K562 (cell line): ENCODE data around the gene PAF1. TPM values are rescaled to one million over a fixed set of nuclear protein-coding genes. Genes with fewer than 3 reads are reported as not detected.

Source experiments
- HSF4 ChIP-seq: fragments of 250-450 bp; sonication (Bioruptor Pico); IDR thresholded peaks from 2 replicates; pipeline ENCODE4 v2.1.2; 2022; ENCODE audit warnings: mild to moderate bottlenecking, moderate library complexity, borderline replicate concordance
- MBD2 ChIP-seq: sonication (generic); IDR thresholded peaks from 2 replicates; pipeline ENCODE4 v1.6.1; 2016; ENCODE audit warnings: low read depth, borderline replicate concordance
- MEF2D ChIP-seq: conservative IDR thresholded peaks from 2 replicates; pipeline ENCODE4 v1.6.1; 2016; ENCODE audit warnings: low read depth, missing genetic modification characterization, missing compliant biosample characterization
- NCOA2 ChIP-seq, 2 experiments: fragments of 450-650 bp; IDR thresholded peaks; 2 replicates each; pipeline ENCODE4 v1.6.1; 2018; ENCODE audit warnings: mild to moderate bottlenecking in 2 of 2, moderate library complexity in 1 of 2; ENCODE audit not compliant: partially characterized antibody in 2 of 2
- PTRF ChIP-seq: fragments of 450-650 bp; IDR thresholded peaks from 2 replicates; pipeline ENCODE4 v1.6.1; 2016; ENCODE audit warnings: mild to moderate bottlenecking, missing genetic modification characterization, missing compliant biosample characterization
- RBBP5 ChIP-seq: fragments of 200-600 bp; sonication (generic); IDR thresholded peaks from 2 replicates; pipeline ENCODE4 v1.6.1; 2012; ENCODE audit warnings: borderline replicate concordance, mild to moderate bottlenecking, low read length, control low read depth, inconsistent platforms; ENCODE audit not compliant: insufficient read depth, poor library complexity, severe bottlenecking
- SIRT6 ChIP-seq: IDR thresholded peaks from one replicate; pipeline ENCODE4 v1.6.1; 2012; ENCODE audit warnings: low read depth, mild to moderate bottlenecking, control low read depth, inconsistent platforms, low read length, moderate library complexity
- TCF7L2 ChIP-seq: fragments of 150-350 bp; IDR thresholded peaks from 2 replicates; pipeline ENCODE4 v1.6.1; 2016; ENCODE audit warnings: low read depth, mild to moderate bottlenecking, low read length, moderate library complexity
- ZNF785 ChIP-seq: fragments of 250-450 bp; sonication (Bioruptor Pico); IDR thresholded peaks from 2 replicates; pipeline ENCODE4 v1.4.0; 2020; ENCODE audit warnings: mild to moderate bottlenecking
- polyA plus RNA-seq, 8 experiments: library from polyadenylated mRNA; depleted of rRNA in 4 of 8; stranded (reverse) in 5 of 8; unstranded in 3 of 8; fragments of >200 nt; fragmentation: Nextera tagmentation in 2 of 8; fragmentation: Illumina TruSeq in 1 of 8; extraction: Ambion mirVana in 2 of 8; extraction: Trizol in 1 of 8; gene quantifications; 2 replicates each; pipeline versions ENCODE4 v1.2.1 to v1.2.3, GENCODE V29; 2011 to 2014; ENCODE audit warnings: inconsistent platforms in 1 of 8, missing spikeins in 1 of 8
- total RNA-seq, 7 experiments: library from RNA; depleted of rRNA in 6 of 7; stranded (reverse); fragments of >200 nt in 6 of 7; fragmentation: Illumina TruSeq in 2 of 7; extraction: Trizol in 2 of 7; gene quantifications; 2 replicates each; pipeline versions ENCODE4 v1.2.1 to v1.2.3, GENCODE V29; 2011 to 2021; ENCODE audit warnings: low replicate concordance in 1 of 7
- TF ChIP-seq, protein P1 (sequence below): fragments of 250-450 bp; sonication (Bioruptor Pico); IDR thresholded peaks from 2 replicates; pipeline ENCODE4 v1.8.0; 2022; ENCODE audit warnings: moderate library complexity, mild to moderate bottlenecking, inconsistent platforms
- TF ChIP-seq, protein P2 (sequence below): fragments of 450-650 bp; IDR thresholded peaks from 2 replicates; pipeline ENCODE4 v1.6.1; 2016; ENCODE audit warnings: mild to moderate bottlenecking
- TF ChIP-seq, protein P3 (sequence below): sonication (generic); formaldehyde crosslinking; IDR thresholded peaks from 2 replicates; pipeline ENCODE4 v1.8.0; 2022; ENCODE audit warnings: mild to moderate bottlenecking, missing genetic modification reagents
- TF ChIP-seq, protein P4 (sequence below), 2 experiments: fragments of 150-350 bp in 1 of 2; IDR thresholded peaks; 2 replicates each; pipeline ENCODE4 v1.6.1; 2012 to 2016; ENCODE audit warnings: low read depth in 2 of 2, low read length in 2 of 2, mild to moderate bottlenecking in 1 of 2, moderate library complexity in 1 of 2

The PAF1 gene
- total and polyA plus RNA-seq, 9 of the 15 experiments (the other 6 are each of a cell fraction or from before 2014, with no cell fraction given): 1.5 to 45.0 (median 33.8) TPM

DNA sequence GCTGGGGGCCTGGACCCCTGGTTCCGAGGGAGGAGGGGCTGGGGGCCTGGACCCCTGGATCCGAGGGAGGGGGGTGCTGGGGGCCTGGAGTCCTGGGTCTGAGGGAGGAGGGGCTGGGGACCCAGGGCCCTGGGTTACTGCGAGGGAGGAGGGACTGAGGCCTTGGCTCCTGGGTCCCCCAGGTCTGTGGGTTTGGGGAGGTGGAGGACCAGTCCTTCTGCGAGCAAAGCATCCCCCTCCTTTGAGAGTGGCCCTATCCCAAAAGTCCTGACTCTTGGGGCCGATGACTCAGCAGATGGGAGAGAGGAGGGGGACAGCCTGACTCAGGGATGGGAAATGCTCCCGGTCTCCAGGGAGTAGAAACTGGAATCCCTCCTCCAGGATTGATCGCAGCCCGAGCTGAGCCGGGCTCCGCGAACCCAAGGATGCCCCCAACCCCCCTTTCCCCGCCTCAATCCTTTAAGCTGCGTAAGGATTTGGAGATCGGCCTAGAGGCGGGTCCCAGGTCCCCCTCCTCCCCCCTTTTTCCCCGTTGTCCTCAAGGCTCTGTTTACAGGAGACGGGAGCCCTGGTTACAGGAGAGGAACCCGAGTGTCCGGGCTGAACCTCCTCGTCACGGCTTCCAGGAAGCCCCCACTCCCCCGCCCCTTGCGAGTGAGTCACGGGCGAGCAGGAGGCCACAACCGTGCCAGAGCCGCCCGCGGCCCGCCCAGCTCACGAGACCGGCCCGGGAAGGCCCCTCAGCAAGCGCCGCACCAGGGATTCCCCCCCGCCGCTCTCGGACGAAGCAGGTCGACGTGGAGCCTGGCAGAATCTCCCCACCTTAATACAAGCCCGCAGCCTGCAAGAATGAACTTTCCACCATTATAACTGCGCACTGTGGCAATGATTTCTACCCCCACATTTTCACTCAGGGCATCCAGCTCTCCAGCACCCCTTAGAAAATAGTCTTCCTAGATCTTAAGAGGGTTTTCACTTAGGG lies 12.7 kb upstream of the PAF1 start (continued):
- TF ChIP-seq ZNF785 (CRISPR knock-in tag) (no peak), HSF4 (no peak), NCOA2 (IDR thresholded peaks at IDR 0.05; ENCODE audit: partially characterized antibody in 2 of 2) (no peak), RBBP5 (no peak), MBD2 (peak; percentile 61; the same call in 1 of the 2 replicates), TCF7L2 (no peak), SIRT6 (no peak), PTRF (tag) (no peak), MEF2D (no peak)
- TF ChIP-seq, protein P1, sequence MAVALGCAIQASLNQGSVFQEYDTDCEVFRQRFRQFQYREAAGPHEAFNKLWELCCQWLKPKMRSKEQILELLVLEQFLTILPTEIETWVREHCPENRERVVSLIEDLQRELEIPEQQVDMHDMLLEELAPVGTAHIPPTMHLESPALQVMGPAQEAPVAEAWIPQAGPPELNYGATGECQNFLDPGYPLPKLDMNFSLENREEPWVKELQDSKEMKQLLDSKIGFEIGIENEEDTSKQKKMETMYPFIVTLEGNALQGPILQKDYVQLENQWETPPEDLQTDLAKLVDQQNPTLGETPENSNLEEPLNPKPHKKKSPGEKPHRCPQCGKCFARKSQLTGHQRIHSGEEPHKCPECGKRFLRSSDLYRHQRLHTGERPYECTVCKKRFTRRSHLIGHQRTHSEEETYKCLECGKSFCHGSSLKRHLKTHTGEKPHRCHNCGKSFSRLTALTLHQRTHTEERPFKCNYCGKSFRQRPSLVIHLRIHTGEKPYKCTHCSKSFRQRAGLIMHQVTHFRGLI: no peak
- TF ChIP-seq, protein P2, sequence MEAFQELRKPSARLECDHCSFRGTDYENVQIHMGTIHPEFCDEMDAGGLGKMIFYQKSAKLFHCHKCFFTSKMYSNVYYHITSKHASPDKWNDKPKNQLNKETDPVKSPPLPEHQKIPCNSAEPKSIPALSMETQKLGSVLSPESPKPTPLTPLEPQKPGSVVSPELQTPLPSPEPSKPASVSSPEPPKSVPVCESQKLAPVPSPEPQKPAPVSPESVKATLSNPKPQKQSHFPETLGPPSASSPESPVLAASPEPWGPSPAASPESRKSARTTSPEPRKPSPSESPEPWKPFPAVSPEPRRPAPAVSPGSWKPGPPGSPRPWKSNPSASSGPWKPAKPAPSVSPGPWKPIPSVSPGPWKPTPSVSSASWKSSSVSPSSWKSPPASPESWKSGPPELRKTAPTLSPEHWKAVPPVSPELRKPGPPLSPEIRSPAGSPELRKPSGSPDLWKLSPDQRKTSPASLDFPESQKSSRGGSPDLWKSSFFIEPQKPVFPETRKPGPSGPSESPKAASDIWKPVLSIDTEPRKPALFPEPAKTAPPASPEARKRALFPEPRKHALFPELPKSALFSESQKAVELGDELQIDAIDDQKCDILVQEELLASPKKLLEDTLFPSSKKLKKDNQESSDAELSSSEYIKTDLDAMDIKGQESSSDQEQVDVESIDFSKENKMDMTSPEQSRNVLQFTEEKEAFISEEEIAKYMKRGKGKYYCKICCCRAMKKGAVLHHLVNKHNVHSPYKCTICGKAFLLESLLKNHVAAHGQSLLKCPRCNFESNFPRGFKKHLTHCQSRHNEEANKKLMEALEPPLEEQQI: no peak
- TF ChIP-seq, protein P3, sequence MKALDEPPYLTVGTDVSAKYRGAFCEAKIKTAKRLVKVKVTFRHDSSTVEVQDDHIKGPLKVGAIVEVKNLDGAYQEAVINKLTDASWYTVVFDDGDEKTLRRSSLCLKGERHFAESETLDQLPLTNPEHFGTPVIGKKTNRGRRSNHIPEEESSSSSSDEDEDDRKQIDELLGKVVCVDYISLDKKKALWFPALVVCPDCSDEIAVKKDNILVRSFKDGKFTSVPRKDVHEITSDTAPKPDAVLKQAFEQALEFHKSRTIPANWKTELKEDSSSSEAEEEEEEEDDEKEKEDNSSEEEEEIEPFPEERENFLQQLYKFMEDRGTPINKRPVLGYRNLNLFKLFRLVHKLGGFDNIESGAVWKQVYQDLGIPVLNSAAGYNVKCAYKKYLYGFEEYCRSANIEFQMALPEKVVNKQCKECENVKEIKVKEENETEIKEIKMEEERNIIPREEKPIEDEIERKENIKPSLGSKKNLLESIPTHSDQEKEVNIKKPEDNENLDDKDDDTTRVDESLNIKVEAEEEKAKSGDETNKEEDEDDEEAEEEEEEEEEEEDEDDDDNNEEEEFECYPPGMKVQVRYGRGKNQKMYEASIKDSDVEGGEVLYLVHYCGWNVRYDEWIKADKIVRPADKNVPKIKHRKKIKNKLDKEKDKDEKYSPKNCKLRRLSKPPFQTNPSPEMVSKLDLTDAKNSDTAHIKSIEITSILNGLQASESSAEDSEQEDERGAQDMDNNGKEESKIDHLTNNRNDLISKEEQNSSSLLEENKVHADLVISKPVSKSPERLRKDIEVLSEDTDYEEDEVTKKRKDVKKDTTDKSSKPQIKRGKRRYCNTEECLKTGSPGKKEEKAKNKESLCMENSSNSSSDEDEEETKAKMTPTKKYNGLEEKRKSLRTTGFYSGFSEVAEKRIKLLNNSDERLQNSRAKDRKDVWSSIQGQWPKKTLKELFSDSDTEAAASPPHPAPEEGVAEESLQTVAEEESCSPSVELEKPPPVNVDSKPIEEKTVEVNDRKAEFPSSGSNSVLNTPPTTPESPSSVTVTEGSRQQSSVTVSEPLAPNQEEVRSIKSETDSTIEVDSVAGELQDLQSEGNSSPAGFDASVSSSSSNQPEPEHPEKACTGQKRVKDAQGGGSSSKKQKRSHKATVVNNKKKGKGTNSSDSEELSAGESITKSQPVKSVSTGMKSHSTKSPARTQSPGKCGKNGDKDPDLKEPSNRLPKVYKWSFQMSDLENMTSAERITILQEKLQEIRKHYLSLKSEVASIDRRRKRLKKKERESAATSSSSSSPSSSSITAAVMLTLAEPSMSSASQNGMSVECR: no peak
- TF ChIP-seq, protein P4, sequence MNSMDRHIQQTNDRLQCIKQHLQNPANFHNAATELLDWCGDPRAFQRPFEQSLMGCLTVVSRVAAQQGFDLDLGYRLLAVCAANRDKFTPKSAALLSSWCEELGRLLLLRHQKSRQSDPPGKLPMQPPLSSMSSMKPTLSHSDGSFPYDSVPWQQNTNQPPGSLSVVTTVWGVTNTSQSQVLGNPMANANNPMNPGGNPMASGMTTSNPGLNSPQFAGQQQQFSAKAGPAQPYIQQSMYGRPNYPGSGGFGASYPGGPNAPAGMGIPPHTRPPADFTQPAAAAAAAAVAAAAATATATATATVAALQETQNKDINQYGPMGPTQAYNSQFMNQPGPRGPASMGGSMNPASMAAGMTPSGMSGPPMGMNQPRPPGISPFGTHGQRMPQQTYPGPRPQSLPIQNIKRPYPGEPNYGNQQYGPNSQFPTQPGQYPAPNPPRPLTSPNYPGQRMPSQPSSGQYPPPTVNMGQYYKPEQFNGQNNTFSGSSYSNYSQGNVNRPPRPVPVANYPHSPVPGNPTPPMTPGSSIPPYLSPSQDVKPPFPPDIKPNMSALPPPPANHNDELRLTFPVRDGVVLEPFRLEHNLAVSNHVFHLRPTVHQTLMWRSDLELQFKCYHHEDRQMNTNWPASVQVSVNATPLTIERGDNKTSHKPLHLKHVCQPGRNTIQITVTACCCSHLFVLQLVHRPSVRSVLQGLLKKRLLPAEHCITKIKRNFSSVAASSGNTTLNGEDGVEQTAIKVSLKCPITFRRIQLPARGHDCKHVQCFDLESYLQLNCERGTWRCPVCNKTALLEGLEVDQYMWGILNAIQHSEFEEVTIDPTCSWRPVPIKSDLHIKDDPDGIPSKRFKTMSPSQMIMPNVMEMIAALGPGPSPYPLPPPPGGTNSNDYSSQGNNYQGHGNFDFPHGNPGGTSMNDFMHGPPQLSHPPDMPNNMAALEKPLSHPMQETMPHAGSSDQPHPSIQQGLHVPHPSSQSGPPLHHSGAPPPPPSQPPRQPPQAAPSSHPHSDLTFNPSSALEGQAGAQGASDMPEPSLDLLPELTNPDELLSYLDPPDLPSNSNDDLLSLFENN (IDR thresholded peaks at IDR 0.05; ENCODE audit: low read depth in 2 of 2, low read length in 2 of 2): no peak
